SU-DHL-6 (cell line): ENCODE data around the gene PRKAG1.

Experiments
- CTCF ChIP-seq: fragments of 200-600 bp; sonication (generic); IDR thresholded peaks from one replicate; pipeline ENCODE4 v1.5.1; 2017; ENCODE audit warnings: antibody characterized with exemption, mild to moderate bottlenecking, low read length, moderate library complexity; ENCODE audit not compliant: insufficient read depth, poor library complexity, severe bottlenecking
- EZH2phosphoT487 ChIP-seq: fragments of 200-600 bp; sonication (generic), shearing (Covaris generic); conservative IDR thresholded peaks from 2 replicates; pipeline ENCODE4 v1.6.1; 2018; ENCODE audit warnings: mild to moderate bottlenecking, antibody characterized with exemption, low read length, moderate library complexity, mixed read lengths

GRCh38 chr12:48973941-48974673 is 44.5 kb downstream of the PRKAG1 start:
- TF ChIP-seq EZH2phosphoT487 (no peak), CTCF (peak; percentile 25)
